ENCODE data around the gene AGPS.
A peak's percentile ranks its signal among the peaks of the same experiment; 100 is the strongest.
"Not testable (repeated sequence)": the region's sequence is repeated elsewhere in the genome, so short reads cannot be mapped to it uniquely, and the experiment has no call there.

Gene AGPS

DNA sequence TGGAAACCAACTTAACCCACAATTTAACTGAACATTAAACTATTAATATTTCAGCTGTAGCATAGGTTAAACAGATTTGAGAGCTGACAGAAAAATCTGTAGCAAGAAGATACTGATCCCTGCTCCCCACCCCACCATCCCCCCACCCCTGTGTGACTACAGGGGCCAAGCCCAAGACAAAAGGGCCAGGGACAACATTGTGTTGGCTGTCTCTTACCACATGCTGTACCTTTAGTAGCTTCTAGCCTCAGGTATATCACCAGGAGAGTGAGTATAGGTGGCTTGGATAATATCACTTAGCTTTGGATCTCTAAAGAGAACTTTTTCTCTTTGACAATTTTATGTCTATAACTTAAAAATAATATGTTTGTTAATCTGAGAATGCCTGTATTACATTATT lies 140.7 kb downstream of the AGPS start:
- DNase-seq = no peak

DNA sequence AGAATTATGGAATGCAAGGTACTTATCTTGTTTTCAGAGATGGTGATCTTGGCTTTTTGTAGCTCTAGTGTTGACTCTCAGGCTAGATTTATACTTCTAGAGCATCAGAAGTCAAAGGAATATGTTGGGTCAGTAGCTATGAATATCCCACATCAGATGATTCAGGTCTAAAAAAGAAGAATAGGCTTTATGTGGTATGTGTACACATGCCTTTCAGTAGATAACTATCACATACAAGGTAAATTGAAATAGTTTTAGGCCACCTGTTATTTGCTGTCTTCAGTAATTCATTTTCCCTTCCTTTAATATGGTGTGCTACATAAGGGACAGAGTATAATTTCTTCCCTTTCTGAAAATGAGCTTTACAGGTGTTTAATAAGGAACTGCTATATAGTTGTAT lies 142.4 kb downstream of the AGPS start:
- DNase-seq = no peak

DNA sequence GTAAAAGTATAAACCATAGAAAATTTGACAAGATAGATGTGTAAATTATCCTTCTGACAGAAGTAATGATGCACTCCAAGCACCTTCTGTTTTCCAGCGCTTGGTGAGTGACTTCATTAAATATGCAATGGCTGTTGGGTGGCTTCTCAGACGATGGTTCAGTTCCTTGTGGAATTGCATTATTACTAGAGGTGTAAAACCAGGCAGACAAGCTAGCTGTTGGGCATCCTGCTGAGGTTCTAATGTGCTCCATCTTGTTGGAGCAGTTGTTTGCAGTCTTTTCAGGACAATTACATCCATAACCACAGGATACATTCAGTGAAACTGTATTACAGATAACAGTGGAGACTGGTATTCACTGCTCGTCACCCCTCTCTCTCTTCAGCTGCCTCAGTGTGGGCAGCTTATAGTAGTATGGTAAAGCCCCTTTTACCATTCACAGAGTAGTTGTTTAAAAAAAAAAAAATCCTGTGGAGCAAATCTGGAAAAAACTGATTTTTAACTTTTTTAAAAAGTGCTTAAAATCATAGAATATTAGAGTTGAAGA lies 143.5 kb downstream of the AGPS start:
- no peak for DNase-seq

DNA sequence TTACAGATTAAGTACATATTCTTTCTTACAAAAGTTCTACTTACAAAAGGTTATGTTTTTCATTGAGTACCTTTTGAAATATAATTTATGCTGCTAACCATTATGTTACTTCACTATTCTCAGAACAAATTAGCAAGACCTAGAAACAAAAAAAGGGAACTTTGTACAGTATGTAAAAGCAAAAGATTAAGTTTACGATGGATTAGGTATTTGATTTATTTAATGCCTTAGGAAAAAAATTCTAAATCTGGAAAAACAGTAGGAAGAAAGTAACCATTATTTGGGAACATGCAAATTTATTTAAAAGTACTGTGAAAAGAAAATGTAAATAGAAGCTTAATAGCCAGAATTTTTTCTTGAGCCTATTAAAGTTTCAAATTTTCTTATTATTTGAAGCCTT lies 144.6 kb downstream of the AGPS start:
- DNase-seq = no peak

DNA sequence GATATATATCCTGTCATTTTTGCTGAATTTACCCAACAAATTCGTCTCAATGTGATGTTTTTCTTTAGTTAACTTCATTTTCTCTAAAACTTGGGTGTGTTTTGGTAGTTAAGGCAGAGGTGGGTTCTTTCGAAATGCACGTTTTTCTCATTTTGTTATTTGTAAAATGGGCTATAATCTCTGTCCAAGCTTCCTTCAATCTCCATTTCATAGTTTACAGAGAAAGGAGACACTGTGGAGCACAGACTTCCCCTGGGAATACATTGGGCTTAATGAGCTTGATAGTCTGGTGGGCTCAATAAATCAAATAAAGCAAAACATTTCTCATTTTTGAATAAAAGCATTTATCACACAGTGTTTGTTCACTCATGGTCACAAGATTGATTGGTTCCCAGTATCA lies 145.1 kb downstream of the AGPS start:
- DNase-seq = no peak

DNA sequence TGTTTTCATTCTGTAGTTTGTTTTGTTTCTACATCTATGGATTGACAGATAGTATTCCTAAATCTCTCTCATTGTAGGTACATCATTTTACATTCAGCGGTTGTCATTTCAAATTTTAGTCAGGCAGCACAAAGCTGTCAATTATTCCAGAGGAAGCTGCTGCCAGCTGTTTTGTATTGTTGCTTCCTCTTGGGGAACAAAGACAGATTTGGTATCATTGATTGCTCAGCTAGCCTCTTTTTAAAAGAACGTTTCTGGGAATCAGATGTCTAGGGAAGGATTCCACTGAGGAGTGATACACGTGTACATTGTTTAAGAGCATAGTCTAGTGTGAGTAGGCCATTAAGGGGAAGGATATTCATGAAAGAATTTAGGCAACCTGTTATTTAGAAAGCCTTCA lies 145.8 kb downstream of the AGPS start:
- DNase-seq = no peak

DNA sequence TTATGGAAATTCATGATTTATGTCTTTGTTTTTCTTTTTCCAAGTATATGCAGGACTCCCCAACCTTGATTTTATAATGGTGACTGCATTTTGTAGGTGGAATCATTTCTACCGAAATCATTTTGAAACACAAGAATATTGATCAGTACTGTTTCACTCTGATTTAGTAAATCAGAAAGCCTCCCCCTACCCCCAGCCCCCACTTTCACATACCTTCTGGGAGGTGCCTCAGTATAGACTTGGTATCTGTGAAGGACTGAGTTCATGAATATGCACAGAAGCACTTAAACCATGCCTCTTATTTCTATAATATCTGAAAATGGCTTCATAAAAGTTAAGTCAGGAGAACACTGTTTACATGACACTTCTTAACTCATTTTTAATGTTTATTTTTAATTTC lies 147.7 kb downstream of the AGPS start:
- DNase-seq = no peak

DNA sequence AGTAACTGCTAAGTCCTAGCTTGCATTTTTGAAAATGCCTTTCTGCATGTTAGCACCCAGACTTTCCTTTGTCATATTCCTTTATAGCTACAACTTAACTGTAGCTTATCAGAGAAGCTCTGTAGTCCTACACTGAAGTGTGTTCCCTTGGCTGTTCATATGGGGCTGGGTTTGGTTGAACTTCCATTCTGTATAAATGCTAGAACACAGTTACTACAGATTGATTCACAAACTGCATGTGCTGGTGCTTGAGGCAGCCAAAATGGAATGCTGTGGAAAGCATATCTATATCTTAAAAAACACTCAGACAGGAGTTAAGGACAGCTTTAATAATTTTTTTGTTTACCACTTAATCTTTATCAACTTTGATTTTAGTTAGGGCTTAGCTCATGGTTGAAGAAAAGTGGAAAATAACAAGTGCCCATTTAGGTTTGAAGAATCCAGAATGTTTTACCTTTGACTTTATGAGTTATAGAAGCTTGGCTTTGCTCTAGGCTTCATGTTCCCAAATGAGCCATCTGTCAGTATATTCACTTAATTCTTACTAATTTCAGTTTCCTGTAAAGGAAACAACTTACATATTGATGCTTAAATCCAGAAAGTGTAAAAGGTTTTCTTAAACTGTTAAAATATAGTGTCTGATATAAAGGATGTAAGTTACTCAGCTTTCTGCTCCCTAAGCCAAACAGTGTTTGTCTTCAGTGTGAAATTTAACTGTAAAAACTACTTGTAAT lies 148.9 kb downstream of the AGPS start:
- no peak for DNase-seq

DNA sequence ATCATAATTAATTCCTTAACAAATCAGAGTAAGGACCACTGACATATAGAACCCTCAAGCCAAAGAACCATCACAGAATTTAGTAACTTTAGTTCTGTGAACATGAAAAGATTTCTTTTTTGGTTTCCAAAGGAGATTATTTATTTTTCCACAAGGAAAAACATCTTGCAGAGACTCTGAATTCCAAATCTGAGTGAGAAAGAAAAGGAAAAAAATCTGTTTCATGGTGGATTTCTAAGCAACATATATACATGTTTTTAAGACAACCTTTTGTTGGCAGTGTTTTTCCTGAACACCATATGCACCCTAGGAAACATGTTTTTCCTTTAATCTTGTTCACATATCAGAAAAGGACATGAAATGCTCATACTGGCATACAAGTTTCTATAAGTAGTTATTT lies 149.8 kb downstream of the AGPS start:
- no peak for DNase-seq

DNA sequence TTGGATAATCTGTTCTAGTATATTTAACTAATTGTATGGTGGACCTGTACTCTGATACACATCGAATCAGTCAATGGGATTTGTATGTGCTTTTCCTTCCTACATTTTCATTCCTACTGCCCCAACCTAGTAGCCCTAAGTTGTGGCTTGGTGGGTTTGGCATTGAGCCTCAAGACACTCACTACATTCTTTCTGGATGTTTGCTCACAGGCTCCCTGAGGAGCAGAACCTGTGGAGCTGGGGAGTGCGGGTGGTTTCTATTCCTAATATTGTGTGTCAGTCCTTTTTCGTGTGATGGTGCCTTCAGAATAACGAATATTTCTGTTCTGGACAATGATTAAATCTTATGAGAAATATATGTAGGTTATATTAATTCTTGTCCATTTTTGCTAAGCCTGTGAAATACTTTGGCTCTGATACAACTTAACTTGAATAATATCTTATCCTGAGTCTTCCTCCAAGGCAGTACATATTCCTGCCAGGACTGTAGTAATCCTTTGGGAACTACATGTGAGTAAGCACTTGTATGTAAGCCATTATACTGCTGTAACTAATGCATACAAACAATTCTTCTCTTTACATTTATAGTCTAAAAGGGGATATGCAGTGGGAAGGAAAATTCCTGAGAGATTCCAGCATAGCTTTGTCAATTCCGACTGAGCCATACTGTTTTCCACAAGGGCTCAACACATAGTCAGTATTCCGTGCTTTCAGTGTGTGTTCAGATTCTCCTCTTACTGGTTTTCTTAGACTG lies 150.6 kb downstream of the AGPS start:
- no peak for DNase-seq

DNA sequence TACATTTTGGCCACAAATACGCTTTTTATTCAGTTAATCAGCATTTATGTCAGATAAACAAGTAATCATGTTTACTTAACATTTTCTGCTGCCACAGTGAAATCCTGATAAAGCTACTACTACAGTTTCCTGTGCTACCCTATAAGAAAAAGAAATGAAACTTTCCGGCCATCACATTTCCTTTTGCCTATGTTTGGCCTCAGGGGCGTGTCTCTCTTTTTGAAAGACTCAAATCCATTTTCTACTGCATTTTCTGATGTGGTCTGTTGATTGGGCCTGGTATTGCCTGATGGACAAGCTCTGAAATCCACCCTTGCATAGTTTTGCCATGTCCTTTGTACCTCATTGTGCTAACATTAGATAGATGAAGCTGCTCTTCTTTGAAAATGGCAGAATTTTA lies 152.6 kb downstream of the AGPS start:
- DNase-seq = no peak

DNA sequence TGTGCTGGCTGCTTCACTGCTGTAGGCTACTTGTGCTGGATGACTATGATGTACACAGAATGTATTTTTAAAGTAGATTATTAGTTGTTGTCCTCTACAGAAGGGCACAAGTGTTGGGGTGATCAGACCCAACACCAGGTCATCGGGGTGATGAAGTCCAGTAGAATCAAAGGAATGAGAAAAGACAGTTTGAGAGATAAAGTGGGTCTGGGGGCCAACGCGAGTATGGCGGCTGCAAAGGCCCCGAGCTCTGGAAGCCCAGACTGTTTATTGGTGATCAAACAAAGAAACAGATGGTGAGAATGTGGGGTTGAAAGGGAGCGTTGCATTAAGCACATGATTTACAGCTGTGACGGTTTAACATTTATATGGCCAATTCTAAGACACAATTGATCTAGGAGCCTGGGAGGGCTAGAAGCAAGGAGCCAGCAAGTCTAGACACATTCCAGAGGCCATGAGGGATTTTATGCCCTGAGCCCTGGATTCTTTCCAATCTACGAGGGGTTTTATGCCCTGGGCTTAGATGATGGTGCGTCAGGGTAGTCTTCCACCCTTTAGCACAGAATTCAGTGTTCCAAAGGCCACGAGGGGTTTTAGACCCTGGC lies 153.5 kb downstream of the AGPS start:
- DNase-seq = no peak

DNA sequence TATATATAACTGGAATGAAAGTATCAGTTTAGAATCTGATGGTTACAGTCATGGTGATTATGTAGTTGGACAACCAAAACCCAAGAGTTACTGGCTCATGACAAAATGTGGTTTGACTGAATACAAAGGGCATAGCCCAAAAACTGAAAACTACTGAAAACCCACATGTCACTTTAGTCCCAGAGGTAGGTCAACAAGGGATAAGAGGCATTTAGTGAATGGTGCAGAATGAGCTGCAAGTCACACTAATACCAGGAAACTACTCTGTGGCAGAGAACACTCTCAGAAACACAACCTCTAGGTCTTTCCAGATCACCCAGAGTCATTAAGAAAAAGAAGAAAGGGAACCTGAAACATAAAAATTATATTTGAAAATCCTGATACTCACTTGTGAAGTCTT lies 154.5 kb downstream of the AGPS start:
- no peak for DNase-seq

DNA sequence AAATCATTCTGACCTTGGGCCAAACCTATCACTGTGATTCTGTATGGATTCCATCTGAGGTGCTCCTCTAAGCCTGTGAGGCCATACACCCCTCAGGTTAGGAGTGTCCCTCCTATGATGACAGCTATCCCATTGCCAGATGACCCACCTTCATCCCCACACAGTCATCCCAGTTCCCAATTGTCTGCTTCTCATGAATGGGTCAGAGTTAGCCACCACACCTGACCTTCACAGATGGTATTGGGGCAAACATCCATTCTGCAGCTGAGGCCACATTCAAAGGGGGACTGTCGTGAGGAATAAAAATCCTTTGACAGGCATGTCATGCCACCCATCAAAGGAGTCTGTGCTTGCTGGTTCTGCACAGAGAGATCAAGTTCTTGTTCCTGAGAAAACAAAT lies 155.2 kb downstream of the AGPS start:
- DNase-seq = no peak

DNA sequence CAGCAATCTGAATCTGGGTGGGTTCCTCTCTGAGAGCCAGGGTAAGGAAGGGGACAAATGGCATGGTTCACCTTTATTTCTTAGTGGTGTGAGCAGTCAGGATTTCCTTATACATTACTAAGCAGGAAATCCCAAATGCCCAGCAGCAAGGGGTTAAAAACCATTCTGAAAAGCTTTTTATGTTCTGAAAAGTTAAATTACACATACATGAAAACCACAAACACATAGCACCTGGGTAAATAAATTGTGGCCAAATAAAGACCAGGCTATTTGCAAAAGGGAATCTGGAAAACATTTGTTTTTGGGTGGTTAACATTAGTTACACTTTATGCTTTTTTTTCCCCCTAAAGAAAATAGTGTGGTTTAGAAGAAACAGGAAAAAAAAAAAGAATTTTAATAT lies 156.1 kb downstream of the AGPS start:
- DNase-seq = no peak

DNA sequence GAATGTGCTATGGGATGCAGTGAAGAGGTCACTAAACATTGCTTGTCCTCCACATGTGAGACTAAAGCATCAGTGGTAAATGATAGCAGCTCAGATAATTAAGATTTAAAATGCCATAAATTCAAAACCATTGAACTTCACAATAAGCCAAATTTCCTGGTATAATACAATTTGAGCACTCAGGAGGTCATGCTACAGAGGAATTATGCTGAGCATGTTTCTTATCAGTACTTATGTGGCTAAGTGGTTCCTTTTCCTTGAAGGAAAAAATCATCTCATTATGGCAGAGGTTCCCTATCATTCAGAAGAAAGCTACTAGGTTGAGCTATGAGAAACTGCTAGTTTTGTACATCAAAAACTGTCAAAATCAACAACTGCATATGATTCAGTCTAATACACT lies 156.6 kb downstream of the AGPS start:
- DNase-seq = no peak

DNA sequence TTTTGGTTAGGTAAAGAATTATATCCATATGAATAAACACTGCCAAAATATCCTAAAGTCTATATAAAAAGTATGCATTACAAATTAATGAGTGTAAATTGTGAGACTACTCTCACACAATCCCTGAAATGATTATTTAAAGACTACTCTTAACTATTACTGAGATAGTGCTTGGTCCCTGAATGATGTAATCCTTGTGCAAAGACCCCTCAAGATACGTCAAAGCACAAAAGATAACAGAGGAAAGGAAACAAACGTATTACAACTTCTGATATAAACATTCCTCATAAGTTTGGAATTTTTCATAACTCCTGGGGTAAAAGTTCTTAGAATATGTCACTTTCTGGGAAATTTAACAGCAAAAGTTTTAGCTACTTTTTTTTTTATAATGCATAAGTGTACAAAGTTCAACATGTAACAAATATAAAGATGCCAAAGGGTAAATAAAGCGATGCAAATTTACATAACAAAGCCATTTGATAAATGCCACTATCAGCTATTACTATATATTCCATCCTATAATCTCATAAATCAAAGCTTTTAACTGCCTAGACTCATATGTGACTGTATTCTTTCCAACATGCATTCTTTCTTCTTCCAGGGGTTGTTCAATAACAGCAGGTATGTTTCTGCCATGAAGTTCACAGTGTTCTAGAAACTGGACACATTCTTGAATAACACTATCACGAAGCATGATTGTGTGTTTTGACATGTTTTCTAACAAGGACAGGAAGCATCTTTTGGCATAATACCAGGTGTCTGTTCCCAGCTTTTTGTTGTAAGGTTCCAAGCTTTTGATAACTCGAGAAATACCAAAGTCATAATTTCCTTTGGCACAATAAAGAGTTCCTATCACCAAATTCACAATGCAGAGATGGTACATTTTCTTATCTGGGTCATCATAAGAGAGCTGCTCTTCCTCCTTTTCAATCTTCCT lies 158.0 kb downstream of the AGPS start:
- no peak for DNase-seq

DNA sequence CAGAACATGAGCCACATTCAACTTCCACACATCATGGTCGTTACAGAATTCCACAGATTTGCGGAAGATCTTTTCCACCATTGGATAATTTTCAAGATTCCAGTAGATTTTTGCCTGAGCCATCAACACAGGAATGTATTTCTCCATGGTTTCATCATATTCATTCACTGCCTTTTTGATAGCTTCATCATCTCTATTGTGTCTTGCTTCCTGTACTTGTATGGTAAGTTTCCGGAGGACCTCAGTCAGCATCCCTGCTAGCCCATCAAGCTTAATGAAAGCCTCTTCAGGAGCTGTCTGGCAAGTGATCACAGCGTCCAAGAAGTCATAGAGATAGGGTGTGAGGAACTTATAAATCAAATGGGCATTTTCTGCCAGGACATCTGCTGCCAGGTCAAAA lies 158.8 kb downstream of the AGPS start:
- DNase-seq = not testable (repeated sequence)

DNA sequence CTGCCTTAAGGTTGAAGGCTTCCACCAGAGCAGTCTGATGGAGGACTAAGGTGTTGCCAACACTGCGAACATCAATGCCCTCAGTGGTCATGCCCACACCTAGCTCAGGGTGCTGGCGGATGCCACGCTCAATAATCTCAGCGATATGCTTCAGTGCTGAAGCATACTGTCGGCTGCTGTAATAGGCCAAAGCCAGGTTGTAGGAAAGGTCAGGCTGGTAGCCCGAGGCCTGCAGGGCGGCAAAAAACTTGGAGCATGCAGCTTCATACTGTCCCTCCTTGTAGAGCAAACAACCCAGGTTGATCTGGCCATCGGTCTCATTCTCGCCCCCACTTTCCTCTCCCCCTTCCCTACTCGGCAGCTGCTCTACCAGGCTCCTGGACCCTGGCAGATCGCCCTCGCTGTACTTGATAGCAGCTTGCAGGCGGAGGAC lies 159.4 kb downstream of the AGPS start:
- DNase-seq = no peak

DNA sequence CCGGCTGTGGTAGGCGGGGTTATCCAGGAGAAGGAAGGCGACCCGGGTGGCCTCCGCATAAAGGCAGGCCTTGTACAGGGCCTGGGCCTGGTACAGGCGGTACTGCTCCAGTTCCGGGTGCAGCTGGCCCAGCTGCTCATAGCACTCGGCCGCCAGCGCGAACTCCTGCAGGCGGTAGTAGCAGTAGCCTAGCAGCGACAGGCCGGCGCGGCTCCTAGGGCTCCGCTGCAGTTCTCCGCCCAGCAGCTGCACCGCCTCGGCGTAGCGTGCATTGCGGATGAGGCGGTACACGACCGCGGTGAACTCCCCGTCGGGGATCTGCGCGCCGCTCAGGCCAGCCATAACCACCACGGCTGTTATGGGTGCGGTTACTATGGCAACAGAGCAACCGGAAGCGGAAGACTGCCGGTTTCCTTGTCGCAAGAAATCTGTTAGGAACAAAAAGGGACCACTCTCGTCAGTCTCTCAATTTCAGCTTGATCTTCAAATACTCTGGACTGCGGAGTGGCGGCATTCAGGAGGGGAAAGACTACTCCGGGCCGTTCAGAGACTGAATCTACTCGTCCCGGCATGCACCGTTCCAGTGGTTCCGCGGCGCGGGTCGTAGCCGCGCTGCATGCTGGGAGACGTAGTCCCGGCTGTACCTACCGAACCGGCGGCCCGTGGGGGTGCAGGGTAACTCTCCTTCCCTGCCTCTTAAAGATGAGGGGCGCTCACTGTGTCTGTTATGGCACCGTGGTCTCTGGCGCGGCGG lies 160.0 kb downstream of the AGPS start:
- peak; percentile 90 for DNase-seq

DNA sequence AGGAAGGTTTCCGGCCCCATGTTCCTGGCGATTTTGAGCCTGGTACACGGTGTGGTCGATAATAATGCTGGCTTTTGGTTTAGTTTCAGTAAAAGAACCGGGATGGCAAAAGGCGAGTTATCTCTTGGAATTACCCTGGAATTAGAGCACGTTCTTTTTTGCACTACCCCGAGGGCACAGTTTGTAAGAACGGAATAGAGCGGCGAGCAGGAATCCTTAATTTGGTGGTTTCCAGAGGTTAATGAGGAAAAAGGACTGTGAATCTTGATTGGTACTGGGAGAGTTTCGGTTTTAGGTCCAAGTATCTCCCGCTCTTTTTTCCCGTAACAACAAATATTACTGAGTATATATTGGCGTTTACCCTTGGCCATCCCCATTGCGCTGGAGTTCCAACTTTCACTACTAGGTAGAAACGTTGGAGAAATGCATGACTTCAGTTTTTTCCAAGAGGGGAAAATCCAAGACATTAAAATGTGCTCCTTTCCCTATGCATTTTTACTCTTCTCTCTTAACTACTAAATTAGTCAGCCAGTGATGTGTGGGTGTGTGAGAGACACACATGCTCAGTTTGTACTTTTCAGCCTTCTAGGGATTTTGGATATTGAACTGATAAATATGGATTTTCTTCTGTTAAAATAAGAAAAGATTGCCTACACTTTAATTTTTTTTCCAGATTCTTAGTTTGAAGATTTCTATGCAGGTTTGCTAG lies 160.8 kb downstream of the AGPS start:
- DNase-seq = no peak
